Coronary artery (tissue), 2 donors: ENCODE data around the gene CEMIP.

Experiments used
- DNase-seq: peaks from one replicate; pipeline ENCODE4 v3.0.0-alpha.2; 2017; ENCODE audit warnings: low spot score
- H3K27ac ChIP-seq, 2 donors: fragments of 200-600 bp; sonication (generic); one replicate each; pipeline ENCODE4 v1.5.1; 2016 to 2019
- H3K4me3 ChIP-seq: fragments of 200-600 bp; sonication (generic); 2 replicates; pipeline ENCODE4 v1.5.1; 2016; ENCODE audit warnings: mild to moderate bottlenecking, moderate library complexity
- CTCF ChIP-seq: fragments of 200-600 bp; sonication (generic); IDR thresholded peaks from one replicate; pipeline ENCODE4 v1.5.1; 2019; ENCODE audit warnings: antibody characterized with exemption

CEMIP gene

GRCh38 chr15:80778964-80779657 is at the start of gene CEMIP:
TSS of gene CEMIP (plus strand) at chr15:80779370. CDS start at chr15:80873880, 94,510 bp downstream.
- TF ChIP-seq CTCF = peak; percentile 82
- DNase-seq = no peak
- peak within 1 kb of the TSS; percentile 77 for H3K4me3 ChIP-seq
- H3K27ac ChIP-seq = no peak within 1 kb of the TSS

- Histone ChIP-seq H3K27ac (no peak overlapping the region), H3K4me3 (no peak overlapping the region)
- no peak for DNase-seq
- no peak for TF ChIP-seq CTCF
Observed at GRCh38 chr15:80730387-80730786, 48.8 kb upstream of the CEMIP start.

- no peak for TF ChIP-seq CTCF
- H3K27ac ChIP-seq = no peak overlapping the region
- DNase-seq = no peak
- H3K4me3 ChIP-seq = no peak overlapping the region
Observed at GRCh38 chr15:80730926-80731325, 48.2 kb upstream of the CEMIP start.

GRCh38 chr15:80732167-80732566 is 47.0 kb upstream of the CEMIP start:
- DNase-seq = no peak
- H3K27ac ChIP-seq = no peak overlapping the region
- no peak overlapping the region for H3K4me3 ChIP-seq
- TF ChIP-seq CTCF = no peak

GRCh38 chr15:80732818-80733217 is 46.4 kb upstream of the CEMIP start:
- DNase-seq = no peak
- no peak for TF ChIP-seq CTCF
- Histone ChIP-seq H3K27ac (no peak overlapping the region), H3K4me3 (no peak overlapping the region)

- DNase-seq = no peak
- no peak overlapping the region for H3K27ac ChIP-seq
- H3K4me3 ChIP-seq = no peak overlapping the region
- no peak for TF ChIP-seq CTCF
Observed at GRCh38 chr15:80733460-80733859, 45.7 kb upstream of the CEMIP start.

- TF ChIP-seq CTCF = no peak
- Histone ChIP-seq H3K27ac (no peak overlapping the region), H3K4me3 (no peak overlapping the region)
- no peak for DNase-seq
Observed at GRCh38 chr15:80735344-80735743, 43.8 kb upstream of the CEMIP start.
